GM18907 (cell line): ENCODE data around the gene ETHE1.

ENCODE experiments used
- ATAC-seq: cut with Tn5 transposase; IDR thresholded peaks from one replicate; pipeline ENCODE4 v1.9.1; 2021; ENCODE audit warnings: mild to moderate bottlenecking, moderate library complexity; ENCODE audit not compliant: unreplicated experiment

Gene ETHE1

GRCh38 chr19:43495082-43495481, 31.9 kb downstream of the ETHE1 start:
- no peak for ATAC-seq

- no peak for ATAC-seq
Observed at GRCh38 chr19:43490759-43491158, 36.2 kb downstream of the ETHE1 start.

- ATAC-seq, result no peak
Observed at GRCh38 chr19:43489979-43490599, 36.9 kb downstream of the ETHE1 start.

GRCh38 chr19:43489310-43489709, 37.7 kb downstream of the ETHE1 start:
- no peak for ATAC-seq

- no peak for ATAC-seq
Observed at GRCh38 chr19:43488179-43488578, 38.8 kb downstream of the ETHE1 start.

GRCh38 chr19:43486412-43486811, 40.6 kb downstream of the ETHE1 start:
- ATAC-seq, result no peak

GRCh38 chr19:43485951-43486350, 41.0 kb downstream of the ETHE1 start:
- ATAC-seq, result no peak

GRCh38 chr19:43483281-43483680, 43.7 kb downstream of the ETHE1 start:
- ATAC-seq, result no peak

GRCh38 chr19:43482193-43482592, 44.8 kb downstream of the ETHE1 start:
- no peak for ATAC-seq

GRCh38 chr19:43481701-43482100, 45.3 kb downstream of the ETHE1 start:
- ATAC-seq, result no peak

- ATAC-seq, result no peak
Observed at GRCh38 chr19:43480574-43480973, 46.4 kb downstream of the ETHE1 start.

GRCh38 chr19:43479961-43480561, 46.9 kb downstream of the ETHE1 start:
- no peak for ATAC-seq

GRCh38 chr19:43479226-43479625, 47.8 kb downstream of the ETHE1 start:
- no peak for ATAC-seq

GRCh38 chr19:43478323-43478722, 48.7 kb downstream of the ETHE1 start:
- ATAC-seq, result no peak

- ATAC-seq, result no peak
Observed at GRCh38 chr19:43476606-43477005, 50.4 kb downstream of the ETHE1 start.

- ATAC-seq, result peak; percentile 77
Observed at GRCh38 chr19:43474986-43475705, 51.9 kb downstream of the ETHE1 start.

- no peak for ATAC-seq
Observed at GRCh38 chr19:43474487-43474886, 52.5 kb downstream of the ETHE1 start.

GRCh38 chr19:43471091-43471490, 55.9 kb downstream of the ETHE1 start:
- ATAC-seq, result no peak

- no peak for ATAC-seq
Observed at GRCh38 chr19:43470288-43470687, 56.7 kb downstream of the ETHE1 start.

GRCh38 chr19:43469160-43469480, 57.9 kb downstream of the ETHE1 start:
- ATAC-seq, result no peak

GRCh38 chr19:43468354-43469159, 58.4 kb downstream of the ETHE1 start:
- ATAC-seq, result no peak

- ATAC-seq, result no peak
Observed at GRCh38 chr19:43467730-43468129, 59.3 kb downstream of the ETHE1 start.
